Heart left ventricle (tissue), 13 donors: ENCODE data around the gene SIAE.

Source experiments
- CTCF ChIP-seq, 12 donors: fragments of 200-600 bp; sonication (generic) in 4 of 12; IDR thresholded peaks; one replicate each; pipeline versions ENCODE4 v1.5.0 to v1.8.0; 2018 to 2022; ENCODE audit warnings: antibody characterized with exemption in 12 of 12, mild to moderate bottlenecking in 5 of 12
- POLR2A ChIP-seq, 2 donors: fragments of 450-650 bp; IDR thresholded peaks; one replicate each; pipeline ENCODE4 v1.6.1; 2017; ENCODE audit warnings: antibody characterized with exemption in 2 of 2, mild to moderate bottlenecking in 2 of 2, moderate library complexity in 2 of 2
- donor health status: ischemic (EF 13 %, LVEDD 7.1; RV severe dilation, severe dysfunction).
- donor health status: DM: no; HTN: yes; CAD: no.
- donor health status: DM: no; HTN: no; CAD: no.
- donor health status: ischemic (EF 25% LVEDD 6.9; RV normal size, moderate dysfunction).
- donor health status: ischemic (EF 25% LVEDD 5.7; RV mildly dilated, moderate dysfunction).
- donor health status: ischemic (EF 35%, LVEDD 5.7; RV mildly dilated, moderate dysfunction).
- donor health status: nonischemic (EF 11% LVEDD 7.7; RV severe dilation, severe dysfunction).
- donor health status: DM: yes; HTN: yes; CAD: no.
- donor health status: PGD.
- donor health status: ischemic (EF 29% LVEDD 5.4; RV normal size, mild dysfunction).
- donor health status: nonischemic (EF 23%, LVEDD 6.1; RV moderate dilation, normal function).

GRCh38 chr11:124586238-124586860 lies 87.2 kb downstream of the SIAE start:
- TF ChIP-seq POLR2A (IDR thresholded peaks at IDR 0.05) = no peak
- peak; percentile 47 to 75 (median 62) for TF ChIP-seq CTCF (IDR thresholded peaks at IDR 0.05)
